GM12878 (cell line): ENCODE measurements around the gene LCORL. TPM values are rescaled to one million over a fixed set of nuclear protein-coding genes. Genes with fewer than 3 reads are reported as not detected.

Experiments used
- BCL11A ChIP-seq: IDR thresholded peaks from 2 replicates; pipeline ENCODE4 v1.6.1; 2011; ENCODE audit warnings: low read depth, low read length
- BHLHE40 ChIP-seq, 2 experiments: fragments of 450-650 bp in 1 of 2; IDR thresholded peaks; 2 replicates each; pipeline ENCODE4 v1.6.1; 2011 to 2017; ENCODE audit warnings: low read depth in 2 of 2, borderline replicate concordance in 1 of 2, improper control_type of control experiment in 1 of 2, low read length in 1 of 2, mild to moderate bottlenecking in 1 of 2
- BMI1 ChIP-seq: fragments of 450-650 bp; IDR thresholded peaks from 2 replicates; pipeline ENCODE4 v1.6.1; 2016; ENCODE audit warnings: mild to moderate bottlenecking, moderate library complexity, borderline replicate concordance
- CBX5 ChIP-seq: sonication (generic); IDR thresholded peaks from 2 replicates; pipeline ENCODE4 v1.6.1; 2016; ENCODE audit warnings: low read depth, moderate library complexity, mild to moderate bottlenecking, inconsistent platforms
- CEBPB ChIP-seq, 2 experiments: fragments of 150-350 bp in 1 of 2; IDR thresholded peaks; 2 replicates each; pipeline ENCODE4 v1.6.1; 2012 to 2014; ENCODE audit warnings: low read depth in 2 of 2, low read length in 2 of 2, borderline replicate concordance in 1 of 2, inconsistent platforms in 1 of 2
- CHD4 ChIP-seq: fragments of 200-600 bp; sonication (generic); IDR thresholded peaks from 2 replicates; pipeline ENCODE4 v1.6.1; 2016; ENCODE audit warnings: mild to moderate bottlenecking
- ESRRA ChIP-seq: IDR thresholded peaks from 2 replicates; pipeline ENCODE4 v1.6.1; 2012; ENCODE audit warnings: mild to moderate bottlenecking, low read length, improper control_type of control experiment
- IKZF2 ChIP-seq, 2 experiments: fragments of 450-650 bp; IDR thresholded peaks; 2 replicates each; pipeline ENCODE4 v1.6.1; 2017; ENCODE audit warnings: mild to moderate bottlenecking in 2 of 2, moderate library complexity in 2 of 2
- IRF4 ChIP-seq: IDR thresholded peaks from 2 replicates; pipeline ENCODE4 v1.6.1; 2011; ENCODE audit warnings: low read depth, low read length
- MTA3 ChIP-seq: IDR thresholded peaks from 2 replicates; pipeline ENCODE4 v1.6.1; 2012; ENCODE audit warnings: low read length, inconsistent platforms, borderline replicate concordance
- MXI1 ChIP-seq: fragments of 150-350 bp; IDR thresholded peaks from 2 replicates; pipeline ENCODE4 v1.6.1; 2011; ENCODE audit warnings: low read depth, mild to moderate bottlenecking, inconsistent platforms, low read length, improper control_type of control experiment
- NFIC ChIP-seq: IDR thresholded peaks from 2 replicates; pipeline ENCODE4 v1.6.1; 2012; ENCODE audit warnings: low read depth, mild to moderate bottlenecking, inconsistent platforms, low read length, moderate library complexity
- NR2C1 ChIP-seq: fragments of 450-650 bp; IDR thresholded peaks from 2 replicates; pipeline ENCODE4 v1.6.1; 2017; ENCODE audit warnings: antibody characterized with exemption, mild to moderate bottlenecking, moderate library complexity
- PML ChIP-seq: IDR thresholded peaks from 2 replicates; pipeline ENCODE4 v1.6.1; 2012; ENCODE audit warnings: low read length, inconsistent platforms
- SIX5 ChIP-seq: IDR thresholded peaks from 2 replicates; pipeline ENCODE4 v1.6.1; 2011; ENCODE audit warnings: mild to moderate bottlenecking, low read depth, low read length, moderate library complexity; ENCODE audit not compliant: severe bottlenecking
- SMARCA5 ChIP-seq: fragments of 450-650 bp; IDR thresholded peaks from 2 replicates; pipeline ENCODE4 v1.6.1; 2017; ENCODE audit warnings: mild to moderate bottlenecking
- ZNF384 ChIP-seq: IDR thresholded peaks from 2 replicates; pipeline ENCODE4 v1.6.1; 2012; ENCODE audit warnings: low read depth, mild to moderate bottlenecking, low read length, improper control_type of control experiment, borderline replicate concordance
- polyA plus RNA-seq, 11 experiments: library from polyadenylated mRNA; depleted of rRNA in 4 of 11; unstranded in 6 of 11; stranded (reverse) in 5 of 11; fragments of >200 nt; fragmentation: Nextera tagmentation in 4 of 11; fragmentation: Illumina TruSeq in 1 of 11; extraction: Ambion mirVana in 4 of 11; extraction: Trizol in 1 of 11; gene quantifications; 1 replicate in 1 of 11; 2 replicates in 10 of 11; pipeline versions ENCODE4 v1.2.1 to v1.2.3, GENCODE V29; 2011 to 2016; ENCODE audit warnings: inconsistent platforms in 2 of 11, missing spikeins in 2 of 11, low read depth in 1 of 11
- total RNA-seq, 4 experiments: library from RNA; depleted of rRNA in 3 of 4; stranded (reverse); fragments of >200 nt in 3 of 4; fragmentation: Illumina TruSeq in 1 of 4; extraction: Trizol in 1 of 4; gene quantifications; 2 replicates each; pipeline versions ENCODE4 v1.2.1 to v1.2.3, GENCODE V29; 2013 to 2021
- TF ChIP-seq, protein P1 (sequence below): IDR thresholded peaks from 2 replicates; pipeline ENCODE4 v1.6.1; 2012; ENCODE audit warnings: low read length, inconsistent platforms
- TF ChIP-seq, protein P2 (sequence below): fragments of 450-650 bp; formaldehyde crosslinking; IDR thresholded peaks from 2 replicates; pipeline ENCODE4 v1.5.0; 2022; ENCODE audit warnings: mild to moderate bottlenecking, missing genetic modification characterization
- TF ChIP-seq, protein P3 (sequence below): fragments of 450-650 bp; IDR thresholded peaks from 2 replicates; pipeline ENCODE4 v1.6.1; 2017; ENCODE audit warnings: borderline replicate concordance
- TF ChIP-seq, protein P4 (sequence below): IDR thresholded peaks from 2 replicates; pipeline ENCODE4 v1.6.1; 2011; ENCODE audit warnings: borderline replicate concordance, low read depth, mild to moderate bottlenecking, moderate library complexity, low read length; ENCODE audit not compliant: insufficient read depth, poor library complexity, severe bottlenecking
- TF ChIP-seq, protein P5 (sequence below): IDR thresholded peaks from 2 replicates; pipeline ENCODE4 v1.6.1; 2011; ENCODE audit warnings: low read depth, low read length, improper control_type of control experiment, borderline replicate concordance

The LCORL gene
- total and polyA plus RNA-seq, 10 of the 15 experiments (the other 5 are each of a cell fraction or from before 2014, with no cell fraction given), result 2.2 to 9.8 (median 5.9) TPM

DNA sequence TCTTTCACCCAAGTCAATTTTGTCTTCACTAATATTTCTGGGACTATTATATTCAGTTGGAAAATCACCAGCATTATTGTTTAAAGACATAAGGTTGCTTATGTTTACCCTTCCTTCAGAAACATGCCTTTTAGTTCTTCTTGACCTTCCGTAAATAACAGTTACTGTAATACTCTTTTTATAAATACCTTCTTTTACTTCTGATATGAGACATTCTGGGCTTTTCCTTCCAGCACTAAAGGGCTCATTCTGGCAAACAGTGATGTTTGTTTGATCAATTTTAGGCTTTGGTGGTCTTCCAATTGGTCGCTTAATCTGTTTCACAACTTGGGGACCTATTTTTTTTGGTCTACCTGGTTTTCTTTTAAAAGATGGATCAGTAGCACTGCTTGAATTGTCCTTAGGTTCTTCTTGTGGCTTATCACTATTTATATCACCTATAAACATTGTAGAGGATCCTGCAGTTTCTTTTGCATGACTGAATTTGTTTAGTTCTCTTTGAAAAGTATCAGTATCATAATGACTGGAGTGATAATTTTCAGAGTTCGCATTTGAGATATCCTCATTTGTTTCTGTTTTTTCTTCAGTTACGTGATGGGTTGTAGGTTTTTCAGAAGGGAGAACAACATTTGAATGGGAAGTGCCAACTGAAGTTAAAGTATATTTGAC, 146.0 kb downstream of the LCORL start (continued):
- TF ChIP-seq, protein P1, sequence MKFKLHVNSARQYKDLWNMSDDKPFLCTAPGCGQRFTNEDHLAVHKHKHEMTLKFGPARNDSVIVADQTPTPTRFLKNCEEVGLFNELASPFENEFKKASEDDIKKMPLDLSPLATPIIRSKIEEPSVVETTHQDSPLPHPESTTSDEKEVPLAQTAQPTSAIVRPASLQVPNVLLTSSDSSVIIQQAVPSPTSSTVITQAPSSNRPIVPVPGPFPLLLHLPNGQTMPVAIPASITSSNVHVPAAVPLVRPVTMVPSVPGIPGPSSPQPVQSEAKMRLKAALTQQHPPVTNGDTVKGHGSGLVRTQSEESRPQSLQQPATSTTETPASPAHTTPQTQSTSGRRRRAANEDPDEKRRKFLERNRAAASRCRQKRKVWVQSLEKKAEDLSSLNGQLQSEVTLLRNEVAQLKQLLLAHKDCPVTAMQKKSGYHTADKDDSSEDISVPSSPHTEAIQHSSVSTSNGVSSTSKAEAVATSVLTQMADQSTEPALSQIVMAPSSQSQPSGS, result peak; percentile 89
- TF ChIP-seq, protein P2, sequence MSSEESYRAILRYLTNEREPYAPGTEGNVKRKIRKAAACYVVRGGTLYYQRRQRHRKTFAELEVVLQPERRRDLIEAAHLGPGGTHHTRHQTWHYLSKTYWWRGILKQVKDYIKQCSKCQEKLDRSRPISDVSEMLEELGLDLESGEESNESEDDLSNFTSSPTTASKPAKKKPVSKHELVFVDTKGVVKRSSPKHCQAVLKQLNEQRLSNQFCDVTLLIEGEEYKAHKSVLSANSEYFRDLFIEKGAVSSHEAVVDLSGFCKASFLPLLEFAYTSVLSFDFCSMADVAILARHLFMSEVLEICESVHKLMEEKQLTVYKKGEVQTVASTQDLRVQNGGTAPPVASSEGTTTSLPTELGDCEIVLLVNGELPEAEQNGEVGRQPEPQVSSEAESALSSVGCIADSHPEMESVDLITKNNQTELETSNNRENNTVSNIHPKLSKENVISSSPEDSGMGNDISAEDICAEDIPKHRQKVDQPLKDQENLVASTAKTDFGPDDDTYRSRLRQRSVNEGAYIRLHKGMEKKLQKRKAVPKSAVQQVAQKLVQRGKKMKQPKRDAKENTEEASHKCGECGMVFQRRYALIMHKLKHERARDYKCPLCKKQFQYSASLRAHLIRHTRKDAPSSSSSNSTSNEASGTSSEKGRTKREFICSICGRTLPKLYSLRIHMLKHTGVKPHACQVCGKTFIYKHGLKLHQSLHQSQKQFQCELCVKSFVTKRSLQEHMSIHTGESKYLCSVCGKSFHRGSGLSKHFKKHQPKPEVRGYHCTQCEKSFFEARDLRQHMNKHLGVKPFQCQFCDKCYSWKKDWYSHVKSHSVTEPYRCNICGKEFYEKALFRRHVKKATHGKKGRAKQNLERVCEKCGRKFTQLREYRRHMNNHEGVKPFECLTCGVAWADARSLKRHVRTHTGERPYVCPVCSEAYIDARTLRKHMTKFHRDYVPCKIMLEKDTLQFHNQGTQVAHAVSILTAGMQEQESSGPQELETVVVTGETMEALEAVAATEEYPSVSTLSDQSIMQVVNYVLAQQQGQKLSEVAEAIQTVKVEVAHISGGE (CRISPR knock-in tag), result no peak
- TF ChIP-seq MXI1 (no peak), CHD4 (no peak), ZNF384 (no peak), BHLHE40 (IDR thresholded peaks at IDR 0.05; ENCODE audit: borderline replicate concordance in 1 of 2, low read depth in 2 of 2, low read length in 1 of 2) (0 out of 4 replicates have a peak, but pooled peaks of 1 of the 2 experiments have one; percentile 24), IKZF2 (IDR thresholded peaks at IDR 0.05) (peak in 1 of 2 experiments; percentile 46; a peak in 3 of 4 replicates), BMI1 (no peak), MTA3 (peak; percentile 88; the same call in 1 of the 2 replicates), CBX5 (no peak), BCL11A (no peak), IRF4 (no peak), NFIC (peak; percentile 93), PML (peak; percentile 36; the same call in 1 of the 2 replicates), CEBPB (IDR thresholded peaks at IDR 0.05; ENCODE audit: borderline replicate concordance in 1 of 2, low read depth in 2 of 2, low read length in 2 of 2) (peak in 1 of 2 experiments; percentile 70; a peak in 1 of 4 replicates), ESRRA (no peak), SMARCA5 (no peak), SIX5 (no peak), NR2C1 (no peak)
- TF ChIP-seq, protein P3, sequence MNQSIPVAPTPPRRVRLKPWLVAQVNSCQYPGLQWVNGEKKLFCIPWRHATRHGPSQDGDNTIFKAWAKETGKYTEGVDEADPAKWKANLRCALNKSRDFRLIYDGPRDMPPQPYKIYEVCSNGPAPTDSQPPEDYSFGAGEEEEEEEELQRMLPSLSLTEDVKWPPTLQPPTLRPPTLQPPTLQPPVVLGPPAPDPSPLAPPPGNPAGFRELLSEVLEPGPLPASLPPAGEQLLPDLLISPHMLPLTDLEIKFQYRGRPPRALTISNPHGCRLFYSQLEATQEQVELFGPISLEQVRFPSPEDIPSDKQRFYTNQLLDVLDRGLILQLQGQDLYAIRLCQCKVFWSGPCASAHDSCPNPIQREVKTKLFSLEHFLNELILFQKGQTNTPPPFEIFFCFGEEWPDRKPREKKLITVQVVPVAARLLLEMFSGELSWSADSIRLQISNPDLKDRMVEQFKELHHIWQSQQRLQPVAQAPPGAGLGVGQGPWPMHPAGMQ, result no peak
- TF ChIP-seq, protein P4, sequence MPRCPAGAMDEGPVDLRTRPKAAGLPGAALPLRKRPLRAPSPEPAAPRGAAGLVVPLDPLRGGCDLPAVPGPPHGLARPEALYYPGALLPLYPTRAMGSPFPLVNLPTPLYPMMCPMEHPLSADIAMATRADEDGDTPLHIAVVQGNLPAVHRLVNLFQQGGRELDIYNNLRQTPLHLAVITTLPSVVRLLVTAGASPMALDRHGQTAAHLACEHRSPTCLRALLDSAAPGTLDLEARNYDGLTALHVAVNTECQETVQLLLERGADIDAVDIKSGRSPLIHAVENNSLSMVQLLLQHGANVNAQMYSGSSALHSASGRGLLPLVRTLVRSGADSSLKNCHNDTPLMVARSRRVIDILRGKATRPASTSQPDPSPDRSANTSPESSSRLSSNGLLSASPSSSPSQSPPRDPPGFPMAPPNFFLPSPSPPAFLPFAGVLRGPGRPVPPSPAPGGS, result no peak
- TF ChIP-seq, protein P5, sequence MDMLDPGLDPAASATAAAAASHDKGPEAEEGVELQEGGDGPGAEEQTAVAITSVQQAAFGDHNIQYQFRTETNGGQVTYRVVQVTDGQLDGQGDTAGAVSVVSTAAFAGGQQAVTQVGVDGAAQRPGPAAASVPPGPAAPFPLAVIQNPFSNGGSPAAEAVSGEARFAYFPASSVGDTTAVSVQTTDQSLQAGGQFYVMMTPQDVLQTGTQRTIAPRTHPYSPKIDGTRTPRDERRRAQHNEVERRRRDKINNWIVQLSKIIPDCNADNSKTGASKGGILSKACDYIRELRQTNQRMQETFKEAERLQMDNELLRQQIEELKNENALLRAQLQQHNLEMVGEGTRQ, result no peak
